K562 (cell line): ENCODE measurements around the gene HYAL4. TPM values are rescaled to one million over a fixed set of nuclear protein-coding genes. Genes with fewer than 3 reads are reported as not detected.

Experiments used
- ATAC-seq: fragments of 200-7000 bp; cut with Tn5 transposase; 3 replicates; pipeline ENCODE4 v1.9.1; 2020; ENCODE audit warnings: moderate library complexity
- BruUV-seq: library from RNA; stranded (reverse); fragments of 400-500 nt; replicated peaks from 2 replicates; lab custom pipeline; 2021; lab: Mats Ljungman, UMichigan
- CTCF ChIA-PET: fragments of 300-600 bp; formaldehyde crosslinking; extraction: SDS; loops from one replicate; lab custom pipeline; 2021; ENCODE audit warnings: low intra/inter-chr PET ratio; lab: Yijun Ruan, JAX
- POLR2A ChIA-PET: fragments of 300-600, 350-650 bp; sonication (Branson Sonifier 250); formaldehyde crosslinking; extraction: SDS; loops from one replicate; lab custom pipeline; 2021; ENCODE audit warnings: antibody characterized with exemption, inconsistent platforms; lab: Yijun Ruan, JAX
- DNase-seq, 4 experiments: peaks; one replicate each; pipeline versions ENCODE4 v3.0.0 to v3.0.0-alpha.2; 2011 to 2018; ENCODE audit warnings: low spot score in 3 of 4, mixed read lengths in 3 of 4; ENCODE audit errors: extremely low read depth in 1 of 4
- FAIRE-seq: peaks from 2 replicates; lab custom pipeline; 2011; peaks lifted over from hg19 to GRCh38; lab: Jason Lieb, UNC
- H2AFZ ChIP-seq: 2 replicates; pipeline ENCODE4 v1.6.0; 2011; ENCODE audit warnings: low read depth, low read length, control low read depth, inconsistent platforms
- H3K27ac ChIP-seq: fragments of 200-600 bp; 3 replicates; pipeline ENCODE4 v1.8.0; 2011; ENCODE audit warnings: low read depth, mild to moderate bottlenecking, control low read depth, inconsistent platforms, low read length, moderate library complexity, mixed read lengths; ENCODE audit errors: extremely low read depth
- H3K27me3 ChIP-seq, 2 experiments: fragments of 300-600 bp in 1 of 2; 2 replicates in 1 of 2; 3 replicates in 1 of 2; pipeline versions ENCODE4 v1.6.0 to v1.8.0; 2011; ENCODE audit warnings: inconsistent platforms in 2 of 2, low read length in 2 of 2, mild to moderate bottlenecking in 1 of 2, mixed read lengths in 1 of 2, moderate library complexity in 1 of 2; ENCODE audit not compliant: control insufficient read depth in 2 of 2, insufficient read depth in 2 of 2
- H3K36me3 ChIP-seq: fragments of 300-600 bp; 3 replicates; pipeline ENCODE4 v1.8.0; 2011; ENCODE audit warnings: mild to moderate bottlenecking, low read length, inconsistent platforms; ENCODE audit not compliant: control insufficient read depth, insufficient read depth
- H3K4me1 ChIP-seq, 2 experiments: fragments of 200-600 bp in 1 of 2; replicated peaks in 1 of 2; 2 replicates in 1 of 2; 3 replicates in 1 of 2; pipeline versions ENCODE4 v1.5.1 to v1.8.0; 2011; ENCODE audit warnings: inconsistent platforms in 2 of 2, low read length in 2 of 2, mild to moderate bottlenecking in 1 of 2, mixed read lengths in 1 of 2, moderate library complexity in 1 of 2; ENCODE audit not compliant: control insufficient read depth in 2 of 2, insufficient read depth in 2 of 2
- H3K4me2 ChIP-seq: 2 replicates; pipeline ENCODE4 v1.6.1; 2011; ENCODE audit warnings: low read length, control low read depth, inconsistent platforms, mixed read lengths; ENCODE audit not compliant: insufficient read depth
- H3K4me3 ChIP-seq: fragments of 200-600 bp; sonication (generic), shearing (Covaris generic); 2 replicates; pipeline ENCODE4 v1.5.1; 2016; ENCODE audit warnings: control low read depth, inconsistent platforms
- H3K79me2 ChIP-seq: fragments of 200-600 bp; 3 replicates; pipeline ENCODE4 v1.8.0; 2011; ENCODE audit warnings: low read length, inconsistent platforms; ENCODE audit not compliant: control insufficient read depth, insufficient read depth
- H3K9ac ChIP-seq, 2 experiments: 2 replicates each; pipeline versions ENCODE4 v1.6.0 to v1.6.1; 2011; ENCODE audit warnings: low read depth in 2 of 2, low read length in 2 of 2, control low read depth in 1 of 2, inconsistent platforms in 1 of 2, mild to moderate bottlenecking in 1 of 2, mixed read lengths in 1 of 2; ENCODE audit not compliant: insufficient read depth in 1 of 2
- H3K9me1 ChIP-seq: one replicate; pipeline ENCODE4 v1.6.0; 2011; ENCODE audit warnings: inconsistent platforms, mild to moderate bottlenecking, low read length, moderate library complexity; ENCODE audit not compliant: control insufficient read depth, insufficient read depth
- H3K9me3 ChIP-seq: replicated peaks from 2 replicates; pipeline ENCODE4 v1.5.1; 2011; ENCODE audit warnings: low read depth, low read length, inconsistent platforms; ENCODE audit not compliant: control insufficient read depth, insufficient read depth
- H4K20me1 ChIP-seq: replicated peaks from 2 replicates; pipeline ENCODE4 v1.6.1; 2011; ENCODE audit warnings: low read length, inconsistent platforms, mixed read lengths; ENCODE audit not compliant: control insufficient read depth, insufficient read depth
- XRCC5 ChIP-seq: fragments of 200-400 bp; formaldehyde crosslinking; IDR thresholded peaks from 2 replicates; pipeline ENCODE4 v1.6.1; 2017; ENCODE audit warnings: low read depth, mild to moderate bottlenecking, low read length
- WGBS: fragments of 100-300 bp; shearing (Covaris generic); methylation state at CpG from one replicate; pipeline ENCODE4 v1.1.6; 2016; ENCODE audit warnings: low coverage, mixed read lengths; ENCODE audit not compliant: insufficient coverage; ENCODE audit errors: missing lambda C conversion rate; 5-methylcytosine and 5-hydroxymethylcytosine counted together
- in situ Hi-C: fragments of 300-500 bp; cut with MboI; formaldehyde crosslinking; loops from 4 replicates; pipeline ENCODE4 v1.15.0; 2018; ENCODE audit warnings: inconsistent platforms, mixed read lengths
- intact Hi-C: fragments of 100-400 bp; cut with micrococcal nuclease; formaldehyde crosslinking; loops from 2 replicates; pipeline ENCODE4 v1.14.2; 2022
- polyA plus RNA-seq, 8 experiments: library from polyadenylated mRNA; depleted of rRNA in 4 of 8; stranded (reverse) in 5 of 8; unstranded in 3 of 8; fragments of >200 nt; fragmentation: Nextera tagmentation in 2 of 8; fragmentation: Illumina TruSeq in 1 of 8; extraction: Ambion mirVana in 2 of 8; extraction: Trizol in 1 of 8; gene quantifications; 2 replicates each; pipeline versions ENCODE4 v1.2.1 to v1.2.3, GENCODE V29; 2011 to 2014; ENCODE audit warnings: inconsistent platforms in 1 of 8, missing spikeins in 1 of 8
- total RNA-seq, 7 experiments: library from RNA; depleted of rRNA in 6 of 7; stranded (reverse); fragments of >200 nt in 6 of 7; fragmentation: Illumina TruSeq in 2 of 7; extraction: Trizol in 2 of 7; gene quantifications; 2 replicates each; pipeline versions ENCODE4 v1.2.1 to v1.2.3, GENCODE V29; 2011 to 2021; ENCODE audit warnings: low replicate concordance in 1 of 7
- TF ChIP-seq, protein P1 (sequence below): fragments of 450-650 bp; IDR thresholded peaks from one replicate; pipeline ENCODE4 v1.6.1; 2018; ENCODE audit warnings: mild to moderate bottlenecking, moderate library complexity; ENCODE audit not compliant: partially characterized antibody
- TF ChIP-seq, protein P2 (sequence below): fragments of 450-650 bp; IDR thresholded peaks from 2 replicates; pipeline ENCODE4 v1.6.1; 2016; ENCODE audit warnings: low read depth, mild to moderate bottlenecking, moderate library complexity

HYAL4 gene
- total and polyA plus RNA-seq, 9 of the 15 experiments (the other 6 are each of a cell fraction or from before 2014, with no cell fraction given): not detected

- Histone ChIP-seq H3K9me3 (no peaks in the 10 kb centered on the region), H3K4me2 (no peak overlapping the region), H3K9me1 (no peaks in the 10 kb centered on the region), H3K9ac (no peak overlapping the region), H3K4me3 (no peak overlapping the region), H3K27me3 (no peaks in the 10 kb centered on the region), H3K79me2 (no peaks in the 10 kb centered on the region), H2AFZ (no peak overlapping the region), H3K36me3 (no peaks in the 10 kb centered on the region), H4K20me1 (no peaks in the 10 kb centered on the region), H3K27ac (no peak overlapping the region), H3K4me1 (no peaks in the 10 kb centered on the region)
- ATAC-seq (no peak), FAIRE-seq (no peak), DNase-seq (no peak)
- CTCF ChIA-PET: interaction anchor here (0.6 to 2.5 kb wide), 5 partner anchors 9 to 370 kb away, joined by 3 to 37 read pairs (median 6); no protein-coding TSS in a partner anchor
- intact Hi-C loops: loop anchor here (2.0 kb wide), 1 partner anchor 283 kb away; no protein-coding TSS in a partner anchor
- POLR2A ChIA-PET: interaction anchor here (0.7 kb wide), 1 partner anchor 10 kb away, joined by 3 read pairs; no protein-coding TSS in a partner anchor
- no TSS peak for BruUV-seq
- TF ChIP-seq, protein P1, sequence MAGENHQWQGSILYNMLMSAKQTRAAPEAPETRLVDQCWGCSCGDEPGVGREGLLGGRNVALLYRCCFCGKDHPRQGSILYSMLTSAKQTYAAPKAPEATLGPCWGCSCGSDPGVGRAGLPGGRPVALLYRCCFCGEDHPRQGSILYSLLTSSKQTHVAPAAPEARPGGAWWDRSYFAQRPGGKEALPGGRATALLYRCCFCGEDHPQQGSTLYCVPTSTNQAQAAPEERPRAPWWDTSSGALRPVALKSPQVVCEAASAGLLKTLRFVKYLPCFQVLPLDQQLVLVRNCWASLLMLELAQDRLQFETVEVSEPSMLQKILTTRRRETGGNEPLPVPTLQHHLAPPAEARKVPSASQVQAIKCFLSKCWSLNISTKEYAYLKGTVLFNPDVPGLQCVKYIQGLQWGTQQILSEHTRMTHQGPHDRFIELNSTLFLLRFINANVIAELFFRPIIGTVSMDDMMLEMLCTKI: no peak
- TF ChIP-seq XRCC5: no peak
- TF ChIP-seq, protein P2, sequence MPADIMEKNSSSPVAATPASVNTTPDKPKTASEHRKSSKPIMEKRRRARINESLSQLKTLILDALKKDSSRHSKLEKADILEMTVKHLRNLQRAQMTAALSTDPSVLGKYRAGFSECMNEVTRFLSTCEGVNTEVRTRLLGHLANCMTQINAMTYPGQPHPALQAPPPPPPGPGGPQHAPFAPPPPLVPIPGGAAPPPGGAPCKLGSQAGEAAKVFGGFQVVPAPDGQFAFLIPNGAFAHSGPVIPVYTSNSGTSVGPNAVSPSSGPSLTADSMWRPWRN: no peak
- in situ Hi-C loops: loop anchor here (5.0 kb wide), 1 partner anchor 182 kb away; no protein-coding TSS in a partner anchor
- WGBS: 0% methylated on average over 1 of the region's 1 CpG
Observed at GRCh38 chr7:123864012-123864411, 19.0 kb downstream of the HYAL4 start.
